ENCODE results near the gene JUN.
A peak's percentile ranks its signal among the peaks of the same experiment; 100 is the strongest.

The JUN gene

GRCh38 chr1:58783993-58784757 is at the start of gene JUN (continued):
- TF ChIP-seq, protein P1, sequence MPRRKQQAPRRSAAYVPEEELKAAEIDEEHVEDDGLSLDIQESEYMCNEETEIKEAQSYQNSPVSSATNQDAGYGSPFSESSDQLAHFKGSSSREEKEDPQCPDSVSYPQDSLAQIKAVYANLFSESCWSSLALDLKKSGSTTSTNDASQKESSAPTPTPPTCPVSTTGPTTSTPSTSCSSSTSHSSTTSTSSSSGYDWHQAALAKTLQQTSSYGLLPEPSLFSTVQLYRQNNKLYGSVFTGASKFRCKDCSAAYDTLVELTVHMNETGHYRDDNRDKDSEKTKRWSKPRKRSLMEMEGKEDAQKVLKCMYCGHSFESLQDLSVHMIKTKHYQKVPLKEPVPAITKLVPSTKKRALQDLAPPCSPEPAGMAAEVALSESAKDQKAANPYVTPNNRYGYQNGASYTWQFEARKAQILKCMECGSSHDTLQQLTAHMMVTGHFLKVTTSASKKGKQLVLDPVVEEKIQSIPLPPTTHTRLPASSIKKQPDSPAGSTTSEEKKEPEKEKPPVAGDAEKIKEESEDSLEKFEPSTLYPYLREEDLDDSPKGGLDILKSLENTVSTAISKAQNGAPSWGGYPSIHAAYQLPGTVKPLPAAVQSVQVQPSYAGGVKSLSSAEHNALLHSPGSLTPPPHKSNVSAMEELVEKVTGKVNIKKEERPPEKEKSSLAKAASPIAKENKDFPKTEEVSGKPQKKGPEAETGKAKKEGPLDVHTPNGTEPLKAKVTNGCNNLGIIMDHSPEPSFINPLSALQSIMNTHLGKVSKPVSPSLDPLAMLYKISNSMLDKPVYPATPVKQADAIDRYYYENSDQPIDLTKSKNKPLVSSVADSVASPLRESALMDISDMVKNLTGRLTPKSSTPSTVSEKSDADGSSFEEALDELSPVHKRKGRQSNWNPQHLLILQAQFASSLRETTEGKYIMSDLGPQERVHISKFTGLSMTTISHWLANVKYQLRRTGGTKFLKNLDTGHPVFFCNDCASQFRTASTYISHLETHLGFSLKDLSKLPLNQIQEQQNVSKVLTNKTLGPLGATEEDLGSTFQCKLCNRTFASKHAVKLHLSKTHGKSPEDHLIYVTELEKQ (tag by site-specific recombination; IDR thresholded peaks at IDR 0.05; ENCODE audit: borderline replicate concordance), result no peak; the same call in 1 of the 2 replicates
- TF ChIP-seq ZNF302 (tag by site-specific recombination; IDR thresholded peaks at IDR 0.05; ENCODE audit: low read depth), result no peak
- no peak for TF ChIP-seq HOXD13 (CRISPR knock-in tag; IDR thresholded peaks at IDR 0.05; ENCODE audit: borderline replicate concordance)
- TF ChIP-seq ZNF776 (tag by site-specific recombination; IDR thresholded peaks at IDR 0.05; ENCODE audit: borderline replicate concordance), result no peak
- TF ChIP-seq RBAK (tag by site-specific recombination; IDR thresholded peaks at IDR 0.05), result no peak
- peak; percentile 79; the same call in 1 of the 2 replicates for TF ChIP-seq ZNF777 (tag by site-specific recombination; IDR thresholded peaks at IDR 0.05; ENCODE audit: borderline replicate concordance)
- peak; percentile 35 for TF ChIP-seq ZNF423 (tag by site-specific recombination; IDR thresholded peaks at IDR 0.05)
- TF ChIP-seq ZNF585B (tag by site-specific recombination; IDR thresholded peaks at IDR 0.05), result no peak
- TF ChIP-seq ZNF2 (tag by site-specific recombination; IDR thresholded peaks at IDR 0.05), result peak; percentile 79; the same call in 1 of the 2 replicates
- peak; percentile 76 for TF ChIP-seq ZSCAN30 (tag by site-specific recombination; IDR thresholded peaks at IDR 0.05)
- TF ChIP-seq ZNF514 (tag by site-specific recombination; IDR thresholded peaks at IDR 0.05), result no peak
- TF ChIP-seq ZNF311 (tag by site-specific recombination; IDR thresholded peaks at IDR 0.05; ENCODE audit: borderline replicate concordance), result no peak
- TF ChIP-seq, protein P2, sequence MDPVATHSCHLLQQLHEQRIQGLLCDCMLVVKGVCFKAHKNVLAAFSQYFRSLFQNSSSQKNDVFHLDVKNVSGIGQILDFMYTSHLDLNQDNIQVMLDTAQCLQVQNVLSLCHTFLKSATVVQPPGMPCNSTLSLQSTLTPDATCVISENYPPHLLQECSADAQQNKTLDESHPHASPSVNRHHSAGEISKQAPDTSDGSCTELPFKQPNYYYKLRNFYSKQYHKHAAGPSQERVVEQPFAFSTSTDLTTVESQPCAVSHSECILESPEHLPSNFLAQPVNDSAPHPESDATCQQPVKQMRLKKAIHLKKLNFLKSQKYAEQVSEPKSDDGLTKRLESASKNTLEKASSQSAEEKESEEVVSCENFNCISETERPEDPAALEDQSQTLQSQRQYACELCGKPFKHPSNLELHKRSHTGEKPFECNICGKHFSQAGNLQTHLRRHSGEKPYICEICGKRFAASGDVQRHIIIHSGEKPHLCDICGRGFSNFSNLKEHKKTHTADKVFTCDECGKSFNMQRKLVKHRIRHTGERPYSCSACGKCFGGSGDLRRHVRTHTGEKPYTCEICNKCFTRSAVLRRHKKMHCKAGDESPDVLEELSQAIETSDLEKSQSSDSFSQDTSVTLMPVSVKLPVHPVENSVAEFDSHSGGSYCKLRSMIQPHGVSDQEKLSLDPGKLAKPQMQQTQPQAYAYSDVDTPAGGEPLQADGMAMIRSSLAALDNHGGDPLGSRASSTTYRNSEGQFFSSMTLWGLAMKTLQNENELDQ (tag by site-specific recombination; IDR thresholded peaks at IDR 0.05; ENCODE audit: low read depth), result no peak
- TF ChIP-seq ZNF449 (tag by site-specific recombination; IDR thresholded peaks at IDR 0.05), result 0 out of 2 replicates have a peak, but pooled peaks have one; percentile 46
- TF ChIP-seq ZBTB44 (tag by site-specific recombination; IDR thresholded peaks at IDR 0.05), result no peak
- TF ChIP-seq ZNF701 (tag by site-specific recombination; IDR thresholded peaks at IDR 0.05), result no peak
- TF ChIP-seq, protein P3, sequence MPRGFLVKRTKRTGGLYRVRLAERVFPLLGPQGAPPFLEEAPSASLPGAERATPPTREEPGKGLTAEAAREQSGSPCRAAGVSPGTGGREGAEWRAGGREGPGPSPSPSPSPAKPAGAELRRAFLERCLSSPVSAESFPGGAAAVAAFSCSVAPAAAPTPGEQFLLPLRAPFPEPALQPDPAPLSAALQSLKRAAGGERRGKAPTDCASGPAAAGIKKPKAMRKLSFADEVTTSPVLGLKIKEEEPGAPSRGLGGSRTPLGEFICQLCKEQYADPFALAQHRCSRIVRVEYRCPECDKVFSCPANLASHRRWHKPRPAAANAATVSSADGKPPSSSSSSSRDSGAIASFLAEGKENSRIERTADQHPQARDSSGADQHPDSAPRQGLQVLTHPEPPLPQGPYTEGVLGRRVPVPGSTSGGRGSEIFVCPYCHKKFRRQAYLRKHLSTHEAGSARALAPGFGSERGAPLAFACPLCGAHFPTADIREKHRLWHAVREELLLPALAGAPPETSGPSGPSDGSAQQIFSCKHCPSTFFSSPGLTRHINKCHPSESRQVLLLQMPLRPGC (tag by site-specific recombination; IDR thresholded peaks at IDR 0.05), result no peak
- peak; percentile 83; the same call in 1 of the 2 replicates for TF ChIP-seq ZXDB (tag by site-specific recombination; IDR thresholded peaks at IDR 0.05)
- TF ChIP-seq KLF8 (tag by site-specific recombination; IDR thresholded peaks at IDR 0.05), result peak; percentile 57
- TF ChIP-seq ZNF274 (IDR thresholded peaks at IDR 0.05; ENCODE audit: low read length), result no peak
- no peak for TF ChIP-seq ZNF274 (tag by site-specific recombination; IDR thresholded peaks at IDR 0.05; ENCODE audit: borderline replicate concordance)
- TF ChIP-seq SP7 (tag by site-specific recombination; IDR thresholded peaks at IDR 0.05), result peak; percentile 80
- no peak for TF ChIP-seq ZNF707 (tag by site-specific recombination; IDR thresholded peaks at IDR 0.05)
- TF ChIP-seq ZSCAN16 (tag by site-specific recombination; IDR thresholded peaks at IDR 0.05), result 0 out of 2 replicates have a peak, but pooled peaks have one; percentile 7
- no peak for TF ChIP-seq ZSCAN5A (tag by site-specific recombination; IDR thresholded peaks at IDR 0.05)
- no peak for TF ChIP-seq ZNF488 (tag by site-specific recombination; IDR thresholded peaks at IDR 0.05)
